Measurements from ENCODE around the gene MYF6.

MYF6 gene

GRCh38 chr12:80704420-80704819, 3.0 kb upstream of the MYF6 start:
- in situ Hi-C loops (cut with MboI; ENCODE audit: low sequenced_read_pairs) = no loop called here

GRCh38 chr12:80707830-80708258, 410 bp downstream of the MYF6 start:
- in situ Hi-C loops (cut with MboI; ENCODE audit: low sequenced_read_pairs) = no loop called here

DNA sequence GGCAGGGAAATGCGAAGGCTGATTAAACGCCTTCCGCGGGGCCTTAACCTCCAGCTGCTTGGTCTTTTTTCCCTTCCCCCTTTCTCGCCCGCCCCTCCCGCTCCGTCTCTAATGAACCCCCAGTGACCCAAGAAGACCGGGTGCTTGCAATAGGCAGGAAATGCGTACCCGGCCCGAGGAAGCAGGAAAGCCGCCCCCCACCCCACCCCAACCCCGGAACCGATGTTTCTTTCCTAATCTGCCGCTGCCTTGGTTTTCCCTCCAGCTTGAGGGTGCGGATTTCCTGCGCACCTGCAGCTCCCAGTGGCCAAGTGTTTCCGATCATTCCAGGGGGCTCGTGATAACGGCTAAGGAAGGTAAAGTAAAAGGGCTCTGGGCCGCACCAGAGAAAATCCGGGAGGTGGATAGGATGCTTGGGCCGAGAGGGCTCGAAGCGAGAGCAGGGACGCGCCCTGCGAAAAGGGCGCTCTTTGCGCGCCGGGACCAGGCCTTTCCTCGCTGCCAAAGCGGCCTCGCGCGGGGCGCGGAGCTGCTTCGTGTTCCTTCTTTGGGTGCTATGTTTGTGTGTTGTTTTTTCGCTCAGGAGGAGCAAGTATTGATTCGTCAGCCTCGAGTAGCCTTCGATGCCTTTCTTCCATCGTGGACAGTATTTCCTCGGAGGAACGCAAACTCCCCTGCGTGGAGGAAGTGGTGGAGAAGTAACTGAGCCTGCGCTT, 983 bp downstream of the MYF6 start:
- in situ Hi-C loops (cut with MboI; ENCODE audit: low sequenced_read_pairs) = no loop called here

DNA sequence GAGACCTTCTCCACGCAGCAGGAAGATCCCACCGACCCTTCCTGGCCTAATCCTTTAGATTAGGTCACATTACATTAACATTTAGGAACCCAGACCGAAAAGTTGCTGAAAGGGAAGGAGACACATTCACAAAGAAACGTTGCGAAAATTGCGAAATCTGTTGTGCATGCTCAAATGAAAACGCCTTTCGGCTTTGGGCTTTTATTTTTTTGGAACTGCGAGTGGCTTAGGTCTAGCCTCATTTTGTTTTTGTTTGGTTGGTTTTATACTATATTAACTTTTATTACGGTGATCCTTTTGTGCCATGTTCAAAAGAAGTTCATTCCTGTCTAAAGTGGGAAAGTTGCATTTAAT, 1.5 kb downstream of the MYF6 start:
- in situ Hi-C loops (cut with MboI; ENCODE audit: low sequenced_read_pairs) = no loop called here

- in situ Hi-C loops (cut with MboI; ENCODE audit: low sequenced_read_pairs) = no loop called here
Measured at GRCh38 chr12:80709811-80710726, 2.6 kb downstream of the MYF6 start.

DNA sequence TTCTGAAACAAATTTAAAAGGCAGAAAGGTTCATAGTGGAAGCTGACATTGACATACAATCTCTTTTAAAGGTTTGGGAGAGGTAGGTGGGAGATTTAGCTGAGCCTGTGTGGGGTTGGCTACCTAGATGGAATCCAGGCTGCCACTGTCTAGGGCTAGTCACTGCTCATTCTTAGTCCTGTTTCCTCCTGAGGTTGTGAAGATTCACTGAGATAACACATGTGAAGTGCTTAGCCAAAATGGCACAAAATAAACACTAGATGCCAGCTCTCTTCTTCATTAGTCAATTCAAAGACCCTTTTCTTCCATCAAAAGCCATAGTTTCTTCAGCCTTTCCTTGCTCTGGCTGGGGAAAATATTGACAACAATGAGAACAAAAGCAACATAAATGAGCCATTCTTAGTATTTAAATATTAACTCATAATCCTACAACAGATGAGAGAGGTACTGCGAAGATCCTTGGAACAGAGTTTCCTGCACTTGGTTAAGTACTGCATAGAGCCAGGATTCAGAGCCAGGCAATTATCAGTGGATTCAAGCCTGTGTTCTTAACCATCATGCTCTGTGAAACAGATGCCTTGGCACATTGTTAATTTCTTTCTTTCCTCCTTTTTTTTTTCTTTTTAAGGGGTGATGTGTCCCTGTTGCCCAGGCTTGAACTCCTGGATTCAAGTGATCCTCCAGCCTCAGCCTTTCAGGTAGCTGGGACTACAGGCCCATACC, 3.5 kb downstream of the MYF6 start:
- in situ Hi-C loops (cut with MboI; ENCODE audit: low sequenced_read_pairs) = no loop called here

DNA sequence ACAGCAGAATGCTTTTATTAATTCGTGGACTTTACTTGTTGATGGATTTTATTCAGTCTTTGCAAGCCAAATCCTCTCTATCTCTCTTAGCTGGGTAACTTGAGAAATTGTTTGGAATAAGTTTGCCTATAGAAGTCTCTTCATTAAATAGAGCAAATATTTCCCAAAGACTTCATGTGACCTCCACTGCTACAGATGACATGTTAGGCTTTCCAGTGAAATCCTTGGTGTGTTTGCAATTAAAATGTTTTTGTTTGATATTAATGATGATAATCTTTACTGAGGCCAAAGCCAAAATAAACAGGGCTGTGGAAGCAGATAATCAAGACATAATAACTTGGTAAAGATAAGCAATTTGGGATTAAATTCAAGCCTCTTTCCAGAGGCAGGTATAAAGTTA, 4.4 kb downstream of the MYF6 start:
- in situ Hi-C loops (cut with MboI; ENCODE audit: low sequenced_read_pairs) = no loop called here

- in situ Hi-C loops (cut with MboI; ENCODE audit: low sequenced_read_pairs) = no loop called here
Measured at GRCh38 chr12:80712866-80713265, 5.4 kb downstream of the MYF6 start.

DNA sequence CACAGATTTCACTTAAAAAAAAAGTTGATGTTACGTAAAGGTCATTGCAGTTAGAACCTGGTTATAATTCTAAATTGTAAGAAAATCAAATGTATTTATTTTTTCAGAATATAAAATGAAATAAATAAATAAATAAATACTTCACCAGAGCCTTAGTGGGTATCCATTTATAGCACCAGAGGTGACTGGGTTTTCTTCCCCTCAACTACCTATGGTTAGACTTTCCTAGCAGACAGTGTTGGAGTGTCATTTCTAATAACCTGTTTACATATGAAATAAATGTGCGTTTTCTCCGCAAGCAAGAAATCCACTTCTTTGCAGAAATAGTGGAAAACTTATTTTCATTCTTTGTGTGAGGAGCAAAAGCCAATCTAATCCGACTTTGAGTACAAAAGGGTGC, 6.0 kb downstream of the MYF6 start:
- in situ Hi-C loops (cut with MboI; ENCODE audit: low sequenced_read_pairs) = no loop called here

GRCh38 chr12:80714055-80714454, 6.6 kb downstream of the MYF6 start:
- in situ Hi-C loops (cut with MboI; ENCODE audit: low sequenced_read_pairs) = no loop called here

DNA sequence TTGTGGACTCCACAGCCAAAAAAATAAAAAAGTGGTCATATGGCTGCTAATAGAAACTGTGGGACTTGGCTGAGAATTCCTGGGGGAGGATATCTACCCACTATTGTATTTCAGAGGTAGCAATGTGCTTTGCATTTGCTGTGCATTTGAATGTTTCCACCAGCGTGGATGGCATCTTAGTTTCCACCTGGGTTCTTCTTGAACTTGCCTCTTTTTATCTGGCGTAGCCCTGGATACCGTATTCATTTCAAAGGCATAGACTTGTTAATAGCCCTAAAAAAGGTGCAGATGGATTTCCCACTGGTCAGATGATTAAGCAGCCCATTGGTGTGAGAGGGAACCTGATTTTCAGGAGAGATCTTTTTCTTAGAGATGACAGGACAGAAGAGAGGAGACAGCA, 7.4 kb downstream of the MYF6 start:
- in situ Hi-C loops (cut with MboI; ENCODE audit: low sequenced_read_pairs) = no loop called here

- in situ Hi-C loops (cut with MboI; ENCODE audit: low sequenced_read_pairs) = no loop called here
Measured at GRCh38 chr12:80715713-80716249, 8.3 kb downstream of the MYF6 start.

DNA sequence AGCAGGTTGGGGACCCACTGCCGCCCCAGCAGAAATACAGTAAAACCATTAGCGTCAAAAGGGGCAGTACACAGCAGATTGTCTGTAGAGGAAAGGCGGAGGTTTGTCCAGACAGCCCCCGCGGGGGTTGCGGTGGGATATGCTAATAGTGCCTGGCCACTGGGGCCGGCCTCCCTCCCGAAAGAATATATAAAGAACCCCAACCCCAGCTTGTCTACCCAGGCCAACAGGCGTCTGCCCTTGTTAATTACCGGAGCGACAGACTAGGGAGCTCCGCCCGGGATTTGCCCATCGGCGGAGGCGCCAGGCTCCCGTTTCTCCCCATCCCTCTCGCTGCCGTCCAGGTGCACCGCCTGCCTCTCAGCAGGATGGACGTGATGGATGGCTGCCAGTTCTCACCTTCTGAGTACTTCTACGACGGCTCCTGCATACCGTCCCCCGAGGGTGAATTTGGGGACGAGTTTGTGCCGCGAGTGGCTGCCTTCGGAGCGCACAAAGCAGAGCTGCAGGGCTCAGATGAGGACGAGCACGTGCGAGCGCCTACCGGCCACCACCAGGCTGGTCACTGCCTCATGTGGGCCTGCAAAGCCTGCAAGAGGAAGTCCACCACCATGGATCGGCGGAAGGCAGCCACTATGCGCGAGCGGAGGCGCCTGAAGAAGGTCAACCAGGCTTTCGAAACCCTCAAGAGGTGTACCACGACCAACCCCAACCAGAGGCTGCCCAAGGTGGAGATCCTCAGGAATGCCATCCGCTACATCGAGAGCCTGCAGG, 9.4 kb downstream of the MYF6 start, which contains the start of gene MYF5:
Gene MYF5, plus strand, starts transcription at position 217 of the 774 bp plus-strand sequence. Its CDS starts 152 bp downstream, at position 369.
- in situ Hi-C loops (cut with MboI; ENCODE audit: low sequenced_read_pairs) = no loop called here

DNA sequence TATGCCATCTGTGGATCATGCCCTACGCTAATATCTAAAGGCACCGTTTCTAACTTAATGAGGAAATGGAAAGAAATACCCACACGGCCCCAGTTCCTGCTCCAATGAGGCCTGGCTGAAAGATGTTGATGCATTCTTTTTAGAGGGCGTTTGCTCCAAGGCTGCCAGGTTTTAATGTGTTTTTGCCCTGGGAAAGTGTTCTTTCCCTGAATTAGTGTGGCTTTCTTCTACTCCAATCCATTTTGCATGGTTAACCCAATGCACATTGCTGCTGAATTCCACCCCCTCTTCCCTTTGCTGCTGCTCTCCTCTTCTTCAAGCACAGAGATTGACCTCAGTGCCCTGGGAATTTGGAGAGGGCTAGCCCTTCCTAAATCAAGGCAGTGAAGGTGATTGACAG, 10.4 kb downstream of the MYF6 start:
- in situ Hi-C loops (cut with MboI; ENCODE audit: low sequenced_read_pairs) = no loop called here

DNA sequence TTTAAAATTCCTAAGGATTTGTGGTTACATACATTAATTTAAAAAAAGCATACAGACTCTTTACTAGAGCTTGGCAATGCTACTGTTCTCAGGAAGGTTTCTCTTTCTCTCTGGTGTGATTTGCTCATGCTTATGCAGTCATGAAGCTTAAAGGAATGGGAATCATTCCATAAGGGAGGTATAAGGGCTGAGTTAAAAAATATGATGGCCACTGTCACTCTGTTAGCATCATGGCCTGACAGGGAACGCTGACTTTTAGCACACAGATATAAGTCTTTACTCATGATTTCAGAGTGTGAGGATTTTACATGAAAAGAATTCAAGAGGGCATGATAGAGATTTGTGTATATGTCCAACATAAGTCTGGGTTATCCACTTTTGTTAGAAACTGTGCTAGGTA, 13.1 kb downstream of the MYF6 start:
- in situ Hi-C loops (cut with MboI; ENCODE audit: low sequenced_read_pairs) = no loop called here

- in situ Hi-C loops (cut with MboI; ENCODE audit: low sequenced_read_pairs) = no loop called here
Measured at GRCh38 chr12:80721326-80721725, 13.9 kb downstream of the MYF6 start.

DNA sequence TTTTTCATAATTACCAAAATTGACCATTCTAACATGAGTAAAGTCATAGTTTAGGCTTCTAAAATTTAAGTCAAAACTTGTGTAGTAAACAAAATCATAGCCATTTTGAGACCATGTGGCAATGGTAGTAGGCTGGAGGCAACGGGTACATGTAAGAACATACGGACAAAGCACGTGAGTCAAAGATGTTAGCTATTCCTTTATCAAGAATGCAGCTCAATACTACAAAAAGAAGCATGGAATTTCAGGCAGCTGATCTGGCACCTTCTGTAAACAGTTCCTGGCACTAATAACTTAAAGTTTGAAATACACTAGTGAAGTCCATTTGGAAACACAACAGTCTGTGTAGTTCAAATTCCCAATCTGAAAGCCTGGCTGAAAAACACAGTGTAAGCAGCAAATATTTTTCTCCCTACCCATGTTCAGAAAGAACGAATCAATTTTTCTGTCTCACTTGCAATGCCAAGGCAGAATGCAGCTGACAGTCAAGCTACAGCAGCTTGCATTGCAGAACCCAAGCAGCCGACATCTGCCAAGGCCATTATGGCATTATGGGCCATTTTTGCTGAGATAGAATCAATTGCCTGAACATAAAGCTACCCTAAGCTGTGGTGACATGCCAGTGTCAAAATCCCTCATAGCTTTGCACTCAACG, 38.5 kb downstream of the MYF6 start:
- in situ Hi-C loops (cut with MboI; ENCODE audit: low sequenced_read_pairs) = no loop called here

DNA sequence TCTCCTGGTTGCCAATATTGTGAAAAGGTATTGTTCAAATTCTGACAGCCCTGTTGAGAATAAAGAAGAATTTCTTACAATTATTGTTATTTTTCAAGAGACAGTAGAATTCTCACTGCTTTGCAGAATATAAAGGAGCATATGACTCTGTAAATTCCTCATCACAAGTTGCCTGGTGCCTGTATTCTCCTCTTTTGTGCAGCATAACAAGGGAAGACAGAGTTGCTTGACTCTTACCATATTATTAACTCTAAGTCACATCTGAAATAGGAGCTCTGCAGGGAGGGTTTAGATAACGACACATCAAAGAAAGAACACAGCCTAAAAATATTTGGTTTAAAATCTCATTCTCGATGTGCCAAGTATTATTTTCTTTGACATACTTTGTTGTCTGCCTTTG, 40.4 kb downstream of the MYF6 start:
- in situ Hi-C loops (cut with MboI; ENCODE audit: low sequenced_read_pairs) = no loop called here

- in situ Hi-C loops (cut with MboI; ENCODE audit: low sequenced_read_pairs) = no loop called here
Measured at GRCh38 chr12:80749456-80749855, 42.0 kb downstream of the MYF6 start.

DNA sequence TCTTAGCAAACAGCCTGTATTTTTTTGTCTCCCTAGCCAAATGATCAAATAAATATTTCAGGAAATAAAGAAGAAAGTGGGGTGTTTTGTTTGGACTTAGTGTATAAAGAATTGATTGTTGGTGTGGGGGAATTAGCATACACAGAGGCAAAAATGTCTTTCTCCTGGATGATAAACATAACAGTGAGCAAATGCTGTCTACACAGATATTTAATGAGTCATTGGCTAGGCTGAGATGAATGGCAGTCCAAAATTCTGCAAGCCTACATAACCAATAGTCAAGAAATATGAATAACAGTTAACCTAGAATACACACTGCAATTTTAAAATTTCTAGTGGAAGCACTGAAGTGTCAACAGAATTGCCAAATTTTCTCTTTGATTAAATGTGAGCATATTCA, 45.0 kb downstream of the MYF6 start:
- in situ Hi-C loops (cut with MboI; ENCODE audit: low sequenced_read_pairs) = no loop called here
